Body of pancreas (tissue), 4 donors: ENCODE measurements around the gene HJURP. TPM values are rescaled to one million over a fixed set of nuclear protein-coding genes. Genes with fewer than 3 reads are reported as not detected.

ENCODE experiments used
- ATAC-seq: fragments of 150-250 bp; one replicate; pipeline ENCODE4 v1.9.1; 2016
- DNase-seq, 4 donors: peaks; one replicate each; pipeline ENCODE4 v3.0.0-alpha.2; 2019
- H3K27ac ChIP-seq, 4 donors: fragments of 200-600 bp; sonication (generic); 1 replicate in 3 of 4; 2 replicates in 1 of 4; pipeline versions ENCODE4 v1.5.1 to v1.6.1; 2016 to 2019; ENCODE audit warnings: mild to moderate bottlenecking in 1 of 4, mixed read lengths in 1 of 4, moderate library complexity in 1 of 4
- H3K27me3 ChIP-seq, 2 donors: fragments of 200-600 bp; sonication (generic); one replicate each; pipeline ENCODE4 v1.6.0; 2016; ENCODE audit warnings: mild to moderate bottlenecking in 1 of 2
- H3K36me3 ChIP-seq, 2 donors: fragments of 200-600 bp; sonication (generic); replicated peaks in 1 of 2; 2 replicates each; pipeline ENCODE4 v1.5.1; 2016; ENCODE audit warnings: low read depth in 2 of 2; ENCODE audit not compliant: insufficient read depth in 1 of 2
- H3K4me1 ChIP-seq: fragments of 200-600 bp; sonication (generic); one replicate; pipeline ENCODE4 v1.6.0; 2016
- H3K4me3 ChIP-seq, 2 donors: fragments of 200-600 bp; sonication (generic); 1 replicate in 1 of 2; 2 replicates in 1 of 2; pipeline ENCODE4 v1.5.1; 2016 to 2019
- H3K9me3 ChIP-seq, 3 donors: fragments of 200-600 bp; sonication (generic); 1 replicate in 2 of 3; 2 replicates in 1 of 3; pipeline ENCODE4 v1.5.1; 2016
- CTCF ChIP-seq, 7 experiments: fragments of 450-650 bp in 4 of 7; fragments of 200-600 bp in 3 of 7; sonication (generic) in 3 of 7; IDR thresholded peaks; one replicate each; pipeline ENCODE4 v1.5.1; 2016 to 2019; ENCODE audit warnings: antibody characterized with exemption in 7 of 7
- POLR2A ChIP-seq, 3 donors: fragments of 450-650 bp; IDR thresholded peaks; one replicate each; pipeline ENCODE4 v1.6.1; 2016; ENCODE audit warnings: antibody characterized with exemption in 3 of 3, mild to moderate bottlenecking in 2 of 3
- WGBS, 2 donors: methylation state at CpG; one replicate each; pipeline ENCODE4 v1.1.5; 2017; 5-methylcytosine and 5-hydroxymethylcytosine counted together
- intact Hi-C: fragments of 100-400 bp; cut with DNase I; formaldehyde crosslinking; loops from one replicate; pipeline ENCODE4 v1.15.1; 2023
- total RNA-seq, 2 donors: library from RNA; depleted of rRNA; stranded (reverse); fragments of >200 nt; gene quantifications; one replicate each; pipeline ENCODE4 v1.1.0, GENCODE V29; 2016

Gene HJURP
- total RNA-seq, 2 donors from 2014 or later, result 3.6 TPM; not detected in 1

GRCh38 chr2:233817361-233817911 is 36.9 kb downstream of the HJURP start:
- TF ChIP-seq CTCF (IDR thresholded peaks at IDR 0.05) (no peak), POLR2A (IDR thresholded peaks at IDR 0.05) (no peak)
- 71 to 75% methylated on average over 3 of the region's 3 CpGs for WGBS, 2 donors
- Histone ChIP-seq H3K27me3 (no peaks in the 10 kb centered on the region), H3K36me3 (no peaks in the 10 kb centered on the region), H3K27ac (no peak overlapping the region), H3K4me3 (no peak overlapping the region), H3K4me1 (no peaks in the 10 kb centered on the region), H3K9me3 (no peaks in the 10 kb centered on the region)
- DNase-seq, result peak in 1 of 4 donors; percentile 4
- no peak for ATAC-seq
- intact Hi-C loops, result no loop called here

GRCh38 chr2:233816771-233817170 is 37.6 kb downstream of the HJURP start:
- no peak overlapping the region for H3K27ac ChIP-seq
- no peak for TF ChIP-seq POLR2A (IDR thresholded peaks at IDR 0.05)
- no peak for TF ChIP-seq CTCF (IDR thresholded peaks at IDR 0.05)
- no peaks in the 10 kb centered on the region for H3K27me3 ChIP-seq
- intact Hi-C loops, result no loop called here
- 87 to 88% methylated on average over 4 of the region's 4 CpGs for WGBS, 2 donors
- no peak for ATAC-seq
- H3K36me3 ChIP-seq, result no peaks in the 10 kb centered on the region
- no peaks in the 10 kb centered on the region for H3K9me3 ChIP-seq
- DNase-seq, result peak in 2 of 4 donors; percentile 2
- no peaks in the 10 kb centered on the region for H3K4me1 ChIP-seq
- H3K4me3 ChIP-seq, result no peak overlapping the region

GRCh38 chr2:233816334-233816733 is 38.0 kb downstream of the HJURP start:
- intact Hi-C loops, result no loop called here
- ATAC-seq, result no peak
- no peaks in the 10 kb centered on the region for H3K36me3 ChIP-seq
- DNase-seq, result peak in 1 of 4 donors; percentile 0
- H3K4me1 ChIP-seq, result no peaks in the 10 kb centered on the region
- no peak overlapping the region for H3K4me3 ChIP-seq
- no peak overlapping the region for H3K27ac ChIP-seq
- WGBS, 2 donors, result 57 to 61% methylated on average over 2 of the region's 2 CpGs
- H3K9me3 ChIP-seq, result no peaks in the 10 kb centered on the region
- no peaks in the 10 kb centered on the region for H3K27me3 ChIP-seq
- no peak for TF ChIP-seq CTCF (IDR thresholded peaks at IDR 0.05)
- TF ChIP-seq POLR2A (IDR thresholded peaks at IDR 0.05), result no peak

GRCh38 chr2:233815861-233816260 is 38.5 kb downstream of the HJURP start:
- intact Hi-C loops, result no loop called here
- Histone ChIP-seq H3K27ac (no peak overlapping the region), H3K4me3 (no peak overlapping the region), H3K9me3 (no peaks in the 10 kb centered on the region), H3K4me1 (no peaks in the 10 kb centered on the region), H3K36me3 (no peaks in the 10 kb centered on the region), H3K27me3 (no peaks in the 10 kb centered on the region)
- TF ChIP-seq CTCF (IDR thresholded peaks at IDR 0.05) (no peak), POLR2A (IDR thresholded peaks at IDR 0.05) (no peak)
- ATAC-seq, result no peak
- WGBS, 2 donors, result 74 to 83% methylated on average over 6 of the region's 6 CpGs
- DNase-seq, result no peak
